ENCODE results near the gene MYL10. TPM values are rescaled to one million over a fixed set of nuclear protein-coding genes. Genes with fewer than 3 reads are reported as not detected.

The MYL10 gene
- total and polyA plus RNA-seq, 10 of the 15 experiments (the other 5 are each of a cell fraction or from before 2014, with no cell fraction given), result not detected

GRCh38 chr7:101666741-101667140 lies 37.6 kb upstream of the MYL10 start (continued):
- TF ChIP-seq CBFB (IDR thresholded peaks at IDR 0.05; ENCODE audit: low read depth) (no peak), NR2F1 (conservative IDR thresholded peaks at IDR 0.05) (no peak), ZZZ3 (IDR thresholded peaks at IDR 0.05; ENCODE audit: control insufficient read depth, insufficient read length, low read depth) (no peak), EP300 (IDR thresholded peaks at IDR 0.05; ENCODE audit: borderline replicate concordance in 1 of 2, control insufficient read depth in 1 of 2, low read depth in 2 of 2, low read length in 2 of 2) (no peak), LARP7 (IDR thresholded peaks at IDR 0.05) (no peak), CREM (IDR thresholded peaks at IDR 0.05; ENCODE audit: low read depth) (no peak), SRF (IDR thresholded peaks at IDR 0.05; ENCODE audit: low read depth in 2 of 2, low read length in 2 of 2) (no peak), PKNOX1 (IDR thresholded peaks at IDR 0.05) (no peak), CEBPZ (IDR thresholded peaks at IDR 0.05; ENCODE audit: low read depth, low read length) (no peak), IRF5 (IDR thresholded peaks at IDR 0.05; ENCODE audit: borderline replicate concordance) (no peak), CBX3 (IDR thresholded peaks at IDR 0.05; ENCODE audit: borderline replicate concordance, low read depth) (no peak)
